WTC11 (cell line): Measurements from ENCODE around the gene APOE. TPM values are rescaled to one million over a fixed set of nuclear protein-coding genes. Genes with fewer than 3 reads are reported as not detected.

Experiments used
- ATAC-seq: fragments of 200-7000 bp; cut with Tn5 transposase; 2 replicates; pipeline ENCODE4 v1.10.0; 2021; ENCODE audit warnings: mild to moderate bottlenecking, moderate library complexity
- CTCF ChIA-PET: fragments of 300-600 bp; sonication (Branson Sonifier 250); formaldehyde crosslinking; loops from one replicate; lab custom pipeline; 2021; ENCODE audit warnings: antibody characterized with exemption; lab: Charles Lee
- POLR2A ChIA-PET: fragments of 350-600 bp; sonication (Branson Sonifier 250); formaldehyde crosslinking; loops from one replicate; lab custom pipeline; 2021; ENCODE audit warnings: antibody characterized with exemption; lab: Charles Lee
- DNase-seq: peaks from one replicate; pipeline ENCODE4 v3.0.0; 2021; ENCODE audit warnings: low spot score
- H3K27ac Mint-ChIP-seq: 2 replicates; pipeline ENCODE4 v1.8.0; 2021; ENCODE audit warnings: mixed read lengths
- H3K27me3 Mint-ChIP-seq: 2 replicates; pipeline ENCODE4 v1.8.0; 2021; ENCODE audit warnings: low read depth, mild to moderate bottlenecking, moderate library complexity, mixed read lengths
- H3K36me3 Mint-ChIP-seq: 2 replicates; pipeline ENCODE4 v1.8.0; 2021; ENCODE audit warnings: mixed read lengths
- H3K4me1 Mint-ChIP-seq: 2 replicates; pipeline ENCODE4 v1.8.0; 2022; ENCODE audit warnings: mixed read lengths
- H3K4me3 Mint-ChIP-seq: 2 replicates; pipeline ENCODE4 v1.8.0; 2021; ENCODE audit warnings: mild to moderate bottlenecking, moderate library complexity, mixed read lengths
- H3K9me3 Mint-ChIP-seq: 2 replicates; pipeline ENCODE4 v1.8.0; 2021; ENCODE audit warnings: mixed read lengths
- CBFB ChIP-seq: sonication (generic); formaldehyde crosslinking; IDR thresholded peaks from 2 replicates; pipeline ENCODE4 v1.8.1; 2022; ENCODE audit warnings: mild to moderate bottlenecking, low read depth, missing genetic modification reagents
- E2F1 ChIP-seq: sonication (generic); formaldehyde crosslinking; IDR thresholded peaks from 2 replicates; pipeline ENCODE4 v1.8.0; 2022; ENCODE audit warnings: mild to moderate bottlenecking, missing genetic modification reagents
- ETV6 ChIP-seq: sonication (generic); formaldehyde crosslinking; IDR thresholded peaks from 2 replicates; pipeline ENCODE4 v1.8.1; 2022; ENCODE audit warnings: mild to moderate bottlenecking, missing genetic modification reagents
- FOXJ3 ChIP-seq: sonication (generic); formaldehyde crosslinking; IDR thresholded peaks from 2 replicates; pipeline ENCODE4 v1.9.0; 2021; ENCODE audit warnings: missing genetic modification reagents, mild to moderate bottlenecking, borderline replicate concordance
- HMGA2 ChIP-seq: fragments of 250-450 bp; sonication (Bioruptor Pico); IDR thresholded peaks from 2 replicates; pipeline ENCODE4 v1.4.0; 2021; ENCODE audit warnings: mild to moderate bottlenecking, moderate library complexity
- JAZF1 ChIP-seq: fragments of 250-450 bp; sonication (Bioruptor Pico); IDR thresholded peaks from 2 replicates; pipeline ENCODE4 v1.9.0; 2021; ENCODE audit warnings: moderate library complexity, mild to moderate bottlenecking, inconsistent platforms
- MAX ChIP-seq: sonication (generic); formaldehyde crosslinking; IDR thresholded peaks from 2 replicates; pipeline ENCODE4 v1.8.0; 2022; ENCODE audit warnings: mild to moderate bottlenecking, missing genetic modification reagents
- NFATC4 ChIP-seq: fragments of 250-450 bp; sonication (Bioruptor Pico); IDR thresholded peaks from 2 replicates; pipeline ENCODE4 v1.9.0; 2021; ENCODE audit warnings: mild to moderate bottlenecking
- NR2C2 ChIP-seq: sonication (generic); formaldehyde crosslinking; IDR thresholded peaks from 2 replicates; pipeline ENCODE4 v1.8.0; 2022; ENCODE audit warnings: mild to moderate bottlenecking, missing genetic modification reagents
- NR3C1 ChIP-seq: sonication (generic); formaldehyde crosslinking; conservative IDR thresholded peaks from 2 replicates; pipeline ENCODE4 v1.8.1; 2023; ENCODE audit warnings: low read depth, mild to moderate bottlenecking, missing genetic modification reagents
- RELA ChIP-seq: sonication (generic); formaldehyde crosslinking; IDR thresholded peaks from 2 replicates; pipeline ENCODE4 v1.8.1; 2022; ENCODE audit warnings: missing genetic modification reagents, mild to moderate bottlenecking, borderline replicate concordance
- TP53 ChIP-seq: sonication (generic); formaldehyde crosslinking; IDR thresholded peaks from 2 replicates; pipeline ENCODE4 v1.8.1; 2023; ENCODE audit warnings: mild to moderate bottlenecking, missing genetic modification reagents
- ZNF263 ChIP-seq: sonication (generic); formaldehyde crosslinking; IDR thresholded peaks from 2 replicates; pipeline ENCODE4 v1.8.1; 2022; ENCODE audit warnings: low read depth, mild to moderate bottlenecking, moderate library complexity, missing genetic modification reagents
- ZSCAN18 ChIP-seq: fragments of 250-450 bp; sonication (Bioruptor Pico); IDR thresholded peaks from 2 replicates; pipeline ENCODE4 v2.1.2; 2022; ENCODE audit warnings: mild to moderate bottlenecking, moderate library complexity
- total RNA-seq: library from RNA; stranded (reverse); gene quantifications from 3 replicates; pipeline ENCODE4 v1.2.3, GENCODE V29; 2021
- TF ChIP-seq, protein P1 (sequence below): sonication (generic); formaldehyde crosslinking; IDR thresholded peaks from 2 replicates; pipeline ENCODE4 v1.8.1; 2022; ENCODE audit warnings: low read depth, mild to moderate bottlenecking, moderate library complexity, missing genetic modification reagents, borderline replicate concordance
- TF ChIP-seq, protein P2 (sequence below): sonication (generic); formaldehyde crosslinking; IDR thresholded peaks from 2 replicates; pipeline ENCODE4 v1.8.1; 2023; ENCODE audit warnings: mild to moderate bottlenecking, missing genetic modification reagents
- TF ChIP-seq, protein P3 (sequence below): sonication (generic); formaldehyde crosslinking; conservative IDR thresholded peaks from 2 replicates; pipeline ENCODE4 v1.8.1; 2023; ENCODE audit warnings: mild to moderate bottlenecking, low read depth, missing genetic modification reagents, moderate library complexity
- TF ChIP-seq, protein P4 (sequence below): fragments of 200-600 bp; IDR thresholded peaks from 2 replicates; pipeline ENCODE4 v1.8.0; 2022; ENCODE audit warnings: antibody characterized with exemption
- TF ChIP-seq, protein P5 (sequence below): fragments of 250-450 bp; sonication (Bioruptor Pico); conservative IDR thresholded peaks from 2 replicates; pipeline ENCODE4 v1.9.0; 2021; ENCODE audit warnings: mild to moderate bottlenecking

Gene APOE
- total RNA-seq, 1 experiment from 2014 or later, result 824 TPM

GRCh38 chr19:44903216-44903601, 2.4 kb upstream of the APOE start:
- Mint-ChIP-seq H3K4me3 (no peak overlapping the region), H3K4me1 (peaks cover 21% of the 10 kb centered on the region), H3K36me3 (peaks cover 33% of the 10 kb centered on the region), H3K27me3 (no peaks in the 10 kb centered on the region), H3K9me3 (no peaks in the 10 kb centered on the region), H3K27ac (peak overlapping the region; percentile 55; the same call in 1 of the 2 replicates)
- ATAC-seq (no peak), DNase-seq (no peak)
- TF ChIP-seq ZSCAN18 (CRISPR knock-in tag) (no peak), E2F1 (CRISPR knock-in tag) (no peak), NR3C1 (CRISPR knock-in tag) (no peak), FOXJ3 (no peak), NR2C2 (CRISPR knock-in tag) (no peak), HMGA2 (no peak), MAX (CRISPR knock-in tag) (no peak), TP53 (CRISPR knock-in tag) (no peak), JAZF1 (CRISPR knock-in tag) (no peak)
- TF ChIP-seq, protein P1, sequence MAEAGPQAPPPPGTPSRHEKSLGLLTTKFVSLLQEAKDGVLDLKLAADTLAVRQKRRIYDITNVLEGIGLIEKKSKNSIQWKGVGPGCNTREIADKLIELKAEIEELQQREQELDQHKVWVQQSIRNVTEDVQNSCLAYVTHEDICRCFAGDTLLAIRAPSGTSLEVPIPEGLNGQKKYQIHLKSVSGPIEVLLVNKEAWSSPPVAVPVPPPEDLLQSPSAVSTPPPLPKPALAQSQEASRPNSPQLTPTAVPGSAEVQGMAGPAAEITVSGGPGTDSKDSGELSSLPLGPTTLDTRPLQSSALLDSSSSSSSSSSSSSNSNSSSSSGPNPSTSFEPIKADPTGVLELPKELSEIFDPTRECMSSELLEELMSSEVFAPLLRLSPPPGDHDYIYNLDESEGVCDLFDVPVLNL (CRISPR knock-in tag), result no peak
- TF ChIP-seq, protein P2, sequence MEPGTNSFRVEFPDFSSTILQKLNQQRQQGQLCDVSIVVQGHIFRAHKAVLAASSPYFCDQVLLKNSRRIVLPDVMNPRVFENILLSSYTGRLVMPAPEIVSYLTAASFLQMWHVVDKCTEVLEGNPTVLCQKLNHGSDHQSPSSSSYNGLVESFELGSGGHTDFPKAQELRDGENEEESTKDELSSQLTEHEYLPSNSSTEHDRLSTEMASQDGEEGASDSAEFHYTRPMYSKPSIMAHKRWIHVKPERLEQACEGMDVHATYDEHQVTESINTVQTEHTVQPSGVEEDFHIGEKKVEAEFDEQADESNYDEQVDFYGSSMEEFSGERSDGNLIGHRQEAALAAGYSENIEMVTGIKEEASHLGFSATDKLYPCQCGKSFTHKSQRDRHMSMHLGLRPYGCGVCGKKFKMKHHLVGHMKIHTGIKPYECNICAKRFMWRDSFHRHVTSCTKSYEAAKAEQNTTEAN (CRISPR knock-in tag), result no peak
- TF ChIP-seq, protein P3, sequence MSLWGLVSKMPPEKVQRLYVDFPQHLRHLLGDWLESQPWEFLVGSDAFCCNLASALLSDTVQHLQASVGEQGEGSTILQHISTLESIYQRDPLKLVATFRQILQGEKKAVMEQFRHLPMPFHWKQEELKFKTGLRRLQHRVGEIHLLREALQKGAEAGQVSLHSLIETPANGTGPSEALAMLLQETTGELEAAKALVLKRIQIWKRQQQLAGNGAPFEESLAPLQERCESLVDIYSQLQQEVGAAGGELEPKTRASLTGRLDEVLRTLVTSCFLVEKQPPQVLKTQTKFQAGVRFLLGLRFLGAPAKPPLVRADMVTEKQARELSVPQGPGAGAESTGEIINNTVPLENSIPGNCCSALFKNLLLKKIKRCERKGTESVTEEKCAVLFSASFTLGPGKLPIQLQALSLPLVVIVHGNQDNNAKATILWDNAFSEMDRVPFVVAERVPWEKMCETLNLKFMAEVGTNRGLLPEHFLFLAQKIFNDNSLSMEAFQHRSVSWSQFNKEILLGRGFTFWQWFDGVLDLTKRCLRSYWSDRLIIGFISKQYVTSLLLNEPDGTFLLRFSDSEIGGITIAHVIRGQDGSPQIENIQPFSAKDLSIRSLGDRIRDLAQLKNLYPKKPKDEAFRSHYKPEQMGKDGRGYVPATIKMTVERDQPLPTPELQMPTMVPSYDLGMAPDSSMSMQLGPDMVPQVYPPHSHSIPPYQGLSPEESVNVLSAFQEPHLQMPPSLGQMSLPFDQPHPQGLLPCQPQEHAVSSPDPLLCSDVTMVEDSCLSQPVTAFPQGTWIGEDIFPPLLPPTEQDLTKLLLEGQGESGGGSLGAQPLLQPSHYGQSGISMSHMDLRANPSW (CRISPR knock-in tag), result no peak
- CTCF ChIA-PET, result interaction anchor here (0.6 to 4.7 kb wide), 15 partner anchors 8 to 245 kb away, joined by 3 to 54 read pairs (median 4); partner anchors contain the start of gene CLPTM1
- POLR2A ChIA-PET, result interaction anchor here (1.0 kb wide), 1 partner anchor 98 kb away, joined by 4 read pairs; the partner anchor contains the start of gene RELB

- Mint-ChIP-seq H3K4me3 (no peak overlapping the region), H3K4me1 (peaks cover 21% of the 10 kb centered on the region)
- CTCF ChIA-PET, result interaction anchor here (0.6 to 4.7 kb wide), 27 partner anchors 9 to 333 kb away, joined by 3 to 54 read pairs (median 4); partner anchors contain the start of genes APOC1, CLPTM1, RELB and TOMM40
- TF ChIP-seq, protein P4, sequence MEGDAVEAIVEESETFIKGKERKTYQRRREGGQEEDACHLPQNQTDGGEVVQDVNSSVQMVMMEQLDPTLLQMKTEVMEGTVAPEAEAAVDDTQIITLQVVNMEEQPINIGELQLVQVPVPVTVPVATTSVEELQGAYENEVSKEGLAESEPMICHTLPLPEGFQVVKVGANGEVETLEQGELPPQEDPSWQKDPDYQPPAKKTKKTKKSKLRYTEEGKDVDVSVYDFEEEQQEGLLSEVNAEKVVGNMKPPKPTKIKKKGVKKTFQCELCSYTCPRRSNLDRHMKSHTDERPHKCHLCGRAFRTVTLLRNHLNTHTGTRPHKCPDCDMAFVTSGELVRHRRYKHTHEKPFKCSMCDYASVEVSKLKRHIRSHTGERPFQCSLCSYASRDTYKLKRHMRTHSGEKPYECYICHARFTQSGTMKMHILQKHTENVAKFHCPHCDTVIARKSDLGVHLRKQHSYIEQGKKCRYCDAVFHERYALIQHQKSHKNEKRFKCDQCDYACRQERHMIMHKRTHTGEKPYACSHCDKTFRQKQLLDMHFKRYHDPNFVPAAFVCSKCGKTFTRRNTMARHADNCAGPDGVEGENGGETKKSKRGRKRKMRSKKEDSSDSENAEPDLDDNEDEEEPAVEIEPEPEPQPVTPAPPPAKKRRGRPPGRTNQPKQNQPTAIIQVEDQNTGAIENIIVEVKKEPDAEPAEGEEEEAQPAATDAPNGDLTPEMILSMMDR, result peak; percentile 99
- TF ChIP-seq NFATC4, result no peak
- peak; percentile 61; the same call in 1 of the 2 replicates for TF ChIP-seq RELA (CRISPR knock-in tag)
- no peak for TF ChIP-seq E2F1 (CRISPR knock-in tag)
- TF ChIP-seq ZNF263 (CRISPR knock-in tag), result no peak
- TF ChIP-seq CBFB (CRISPR knock-in tag), result no peak
- TF ChIP-seq JAZF1 (CRISPR knock-in tag), result no peak
- no peak for TF ChIP-seq ETV6 (CRISPR knock-in tag)
- TF ChIP-seq, protein P5, sequence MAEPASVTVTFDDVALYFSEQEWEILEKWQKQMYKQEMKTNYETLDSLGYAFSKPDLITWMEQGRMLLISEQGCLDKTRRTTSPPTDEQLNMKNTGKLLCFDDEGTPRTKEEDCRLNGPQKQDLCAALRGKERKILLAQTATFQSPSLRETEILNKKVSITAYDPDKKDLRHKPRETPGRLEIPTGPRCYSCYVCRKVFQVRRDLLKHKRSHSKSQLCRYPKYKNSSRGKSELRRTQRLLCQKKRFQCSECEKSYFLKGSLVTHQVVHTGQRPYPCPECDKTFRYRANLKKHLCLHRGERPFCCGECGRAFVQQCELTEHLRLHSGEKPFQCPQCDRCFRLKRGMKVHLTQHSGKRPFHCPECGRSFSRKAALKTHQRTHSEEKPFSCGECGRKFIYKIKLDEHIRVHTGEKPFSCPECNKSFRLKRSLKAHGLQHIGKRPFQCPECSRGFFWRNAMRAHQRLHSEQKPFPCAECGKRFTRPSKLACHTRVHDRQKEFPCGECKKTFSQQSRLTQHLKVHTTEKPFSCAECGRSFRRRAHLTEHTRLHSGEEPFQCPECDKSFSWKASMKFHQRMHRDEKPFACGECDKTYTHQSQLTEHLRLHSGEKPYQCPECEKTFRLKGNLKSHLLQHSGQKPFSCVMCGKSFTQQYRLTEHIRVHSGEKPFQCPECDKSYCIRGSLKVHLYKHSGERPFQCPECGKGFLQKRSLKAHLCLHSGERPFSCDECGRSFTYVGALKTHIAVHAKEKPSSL (CRISPR knock-in tag), result no peak
Measured at GRCh38 chr19:44903602-44904425, 1.8 kb upstream of the APOE start.

More at GRCh38 chr19:44903602-44904425, 1.8 kb upstream of the APOE start:
- H3K36me3 Mint-ChIP-seq, result peaks cover 34% of the 10 kb centered on the region
- no peaks in the 10 kb centered on the region for H3K9me3 Mint-ChIP-seq
- H3K27ac Mint-ChIP-seq, result peak overlapping the region; percentile 55; the same call in 1 of the 2 replicates
- POLR2A ChIA-PET, result interaction anchor here (0.6 to 2.9 kb wide), 4 partner anchors 11 to 98 kb away, joined by 3 to 15 read pairs (median 8); partner anchors contain the start of genes APOC1, RELB and TOMM40
- DNase-seq, result peak; percentile 89
- H3K27me3 Mint-ChIP-seq, result no peaks in the 10 kb centered on the region
- ATAC-seq, result peak; percentile 8
